GM19452 (cell line): Measurements from ENCODE around the gene DYNLT2.
"Not testable (repeated sequence)": the region's sequence is repeated elsewhere in the genome, so short reads cannot be mapped to it uniquely, and the experiment has no call there.

Experiments used
- ATAC-seq: cut with Tn5 transposase; IDR thresholded peaks from one replicate; pipeline ENCODE4 v1.9.1; 2021; ENCODE audit not compliant: unreplicated experiment

The DYNLT2 gene

GRCh38 chr6:169783971-169784820 lies 32.8 kb upstream of the DYNLT2 start:
- no peak for ATAC-seq

- no peak for ATAC-seq
Observed at GRCh38 chr6:169783401-169783800, 32.0 kb upstream of the DYNLT2 start.

GRCh38 chr6:169782966-169783365 lies 31.6 kb upstream of the DYNLT2 start:
- no peak for ATAC-seq

GRCh38 chr6:169780571-169781091 lies 29.3 kb upstream of the DYNLT2 start:
- no peak for ATAC-seq

GRCh38 chr6:169779896-169780295 lies 28.5 kb upstream of the DYNLT2 start:
- no peak for ATAC-seq

- ATAC-seq: no peak
Observed at GRCh38 chr6:169779092-169779815, 27.9 kb upstream of the DYNLT2 start.

- ATAC-seq: no peak
Observed at GRCh38 chr6:169778646-169779045, 27.3 kb upstream of the DYNLT2 start.

GRCh38 chr6:169777896-169778295 lies 26.5 kb upstream of the DYNLT2 start:
- ATAC-seq: no peak

GRCh38 chr6:169776379-169776778 lies 25.0 kb upstream of the DYNLT2 start:
- no peak for ATAC-seq

- no peak for ATAC-seq
Observed at GRCh38 chr6:169775321-169775720, 23.9 kb upstream of the DYNLT2 start.

- ATAC-seq: no peak
Observed at GRCh38 chr6:169774347-169774746, 23.0 kb upstream of the DYNLT2 start.

- no peak for ATAC-seq
Observed at GRCh38 chr6:169766921-169767736, 15.8 kb upstream of the DYNLT2 start.

- no peak for ATAC-seq
Observed at GRCh38 chr6:169766232-169766631, 14.9 kb upstream of the DYNLT2 start.

- ATAC-seq: not testable (repeated sequence)
Observed at GRCh38 chr6:169765789-169766188, 14.4 kb upstream of the DYNLT2 start.

GRCh38 chr6:169763881-169764280 lies 12.5 kb upstream of the DYNLT2 start:
- ATAC-seq: no peak

- ATAC-seq: no peak
Observed at GRCh38 chr6:169763308-169763707, 11.9 kb upstream of the DYNLT2 start.

GRCh38 chr6:169755162-169755561 lies 3.8 kb upstream of the DYNLT2 start:
- ATAC-seq: no peak

GRCh38 chr6:169752074-169752623 lies 777 bp upstream of the DYNLT2 start:
- ATAC-seq: no peak

- no peak for ATAC-seq
Observed at GRCh38 chr6:169746556-169746955, 4.8 kb downstream of the DYNLT2 start.

GRCh38 chr6:169745405-169745804 lies 6.0 kb downstream of the DYNLT2 start:
- no peak for ATAC-seq

- ATAC-seq: no peak
Observed at GRCh38 chr6:169741344-169741743, 10.0 kb downstream of the DYNLT2 start.
